Ascending aorta (tissue), 2 donors: Measurements from ENCODE around the gene CACNA2D1. TPM values are rescaled to one million over a fixed set of nuclear protein-coding genes. Genes with fewer than 3 reads are reported as not detected.

Source experiments
- DNase-seq, 2 donors: peaks; one replicate each; pipeline ENCODE4 v3.0.0-alpha.2; 2019; ENCODE audit warnings: low spot score in 2 of 2
- H3K27ac ChIP-seq, 2 donors: fragments of 200-600 bp; sonication (generic); one replicate each; pipeline ENCODE4 v1.5.1; 2016 to 2017; ENCODE audit warnings: mild to moderate bottlenecking in 1 of 2
- H3K27me3 ChIP-seq: fragments of 200-600 bp; sonication (generic); one replicate; pipeline ENCODE4 v1.5.1; 2017
- H3K36me3 ChIP-seq, 2 donors: fragments of 200-600 bp; sonication (generic); one replicate each; pipeline ENCODE4 v1.5.1; 2016
- H3K4me1 ChIP-seq, 2 donors: fragments of 200-600 bp; sonication (generic); one replicate each; pipeline ENCODE4 v1.5.1; 2016 to 2017; ENCODE audit warnings: mild to moderate bottlenecking in 1 of 2
- H3K4me3 ChIP-seq, 2 donors: fragments of 200-600 bp; sonication (generic); one replicate each; pipeline ENCODE4 v1.5.1; 2016 to 2017; ENCODE audit warnings: mild to moderate bottlenecking in 1 of 2
- H3K9me3 ChIP-seq, 2 donors: fragments of 200-600 bp; sonication (generic); one replicate each; pipeline ENCODE4 v1.5.1; 2016
- CTCF ChIP-seq, 3 experiments: fragments of 200-600 bp in 2 of 3; fragments of 450-650 bp in 1 of 3; sonication (generic) in 2 of 3; IDR thresholded peaks; one replicate each; pipeline ENCODE4 v1.5.1; 2016 to 2019; ENCODE audit warnings: antibody characterized with exemption in 3 of 3, mild to moderate bottlenecking in 1 of 3, moderate library complexity in 1 of 3
- intact Hi-C: fragments of 100-400 bp; cut with DNase I; formaldehyde crosslinking; loops from one replicate; pipeline ENCODE4 v1.15.1; 2023
- total RNA-seq: library from RNA; depleted of rRNA; stranded (reverse); fragments of >200 nt; gene quantifications from one replicate; pipeline ENCODE4 v1.1.0, GENCODE V29; 2016

CACNA2D1 gene
- total RNA-seq: 17.3 TPM

GRCh38 chr7:82443547-82444219 is at the start of gene CACNA2D1:
TSS of gene CACNA2D1 (minus strand) at chr7:82443777.
- Histone ChIP-seq H3K9me3 (no peaks in the 10 kb centered on the region), H3K4me1 (no peaks in the 10 kb centered on the region), H3K36me3 (no peaks in the 10 kb centered on the region), H3K27ac (peak within 1 kb of the TSS; percentile 87 to 94), H3K27me3 (no peaks in the 10 kb centered on the region), H3K4me3 (peak within 1 kb of the TSS; percentile 81 to 96)
- intact Hi-C loops: loop anchor here (5.0 kb wide), 2 partner anchors 39 to 129 kb away; no protein-coding TSS in a partner anchor
- DNase-seq: peak; percentile 38 to 90
- TF ChIP-seq CTCF (IDR thresholded peaks at IDR 0.05): peak in 1 of 3 experiments; percentile 29

GRCh38 chr7:82481499-82482097 is 38.0 kb upstream of the CACNA2D1 start:
- Histone ChIP-seq H3K4me3 (no peak overlapping the region), H3K36me3 (no peaks in the 10 kb centered on the region), H3K9me3 (no peaks in the 10 kb centered on the region), H3K4me1 (no peaks in the 10 kb centered on the region), H3K27me3 (no peaks in the 10 kb centered on the region), H3K27ac (no peak overlapping the region)
- intact Hi-C loops: loop anchor here (2.0 to 10.0 kb wide), 3 partner anchors 39 to 437 kb away; partner anchors contain the start of gene CACNA2D1
- DNase-seq: no peak
- TF ChIP-seq CTCF (IDR thresholded peaks at IDR 0.05): peak in 2 of 3 experiments; percentile 69 to 83

- no peak for TF ChIP-seq CTCF (IDR thresholded peaks at IDR 0.05)
- no peaks in the 10 kb centered on the region for H3K36me3 ChIP-seq
- no peak overlapping the region for H3K4me3 ChIP-seq
- no peaks in the 10 kb centered on the region for H3K9me3 ChIP-seq
- no peaks in the 10 kb centered on the region for H3K4me1 ChIP-seq
- H3K27me3 ChIP-seq: no peaks in the 10 kb centered on the region
- no peak overlapping the region for H3K27ac ChIP-seq
- no peak for DNase-seq
- intact Hi-C loops: loop anchor here (10.0 kb wide), 1 partner anchor 313 kb away; no protein-coding TSS in a partner anchor
Observed at GRCh38 chr7:82477733-82478515, 34.3 kb upstream of the CACNA2D1 start.

- no peak overlapping the region for H3K27ac ChIP-seq
- H3K9me3 ChIP-seq: no peaks in the 10 kb centered on the region
- H3K36me3 ChIP-seq: no peaks in the 10 kb centered on the region
- H3K27me3 ChIP-seq: no peaks in the 10 kb centered on the region
- H3K4me3 ChIP-seq: no peak overlapping the region
- TF ChIP-seq CTCF (IDR thresholded peaks at IDR 0.05): no peak
- H3K4me1 ChIP-seq: no peaks in the 10 kb centered on the region
- intact Hi-C loops: loop anchor here (10.0 kb wide), 1 partner anchor 308 kb away; no protein-coding TSS in a partner anchor
- DNase-seq: no peak
Observed at GRCh38 chr7:82472966-82473365, 29.4 kb upstream of the CACNA2D1 start.

- Histone ChIP-seq H3K27ac (no peak overlapping the region), H3K9me3 (no peaks in the 10 kb centered on the region), H3K36me3 (no peaks in the 10 kb centered on the region), H3K27me3 (no peaks in the 10 kb centered on the region), H3K4me3 (no peak overlapping the region), H3K4me1 (no peaks in the 10 kb centered on the region)
- no peak for TF ChIP-seq CTCF (IDR thresholded peaks at IDR 0.05)
- no peak for DNase-seq
- intact Hi-C loops: loop anchor here (10.0 kb wide), 1 partner anchor 307 kb away; no protein-coding TSS in a partner anchor
Observed at GRCh38 chr7:82471351-82472020, 27.9 kb upstream of the CACNA2D1 start.
